HEK293 (cell line): ENCODE results near the gene APOBEC3B.

Source experiments
- ZNF138 ChIP-seq: fragments of 450-650 bp; formaldehyde crosslinking; IDR thresholded peaks from 2 replicates; pipeline ENCODE4 v1.5.1; 2016; ENCODE audit warnings: missing biosample characterization, missing genetic modification characterization, borderline replicate concordance
- ZNF514 ChIP-seq: fragments of 450-650 bp; formaldehyde crosslinking; IDR thresholded peaks from 2 replicates; pipeline ENCODE4 v1.5.1; 2016; ENCODE audit warnings: missing biosample characterization, missing genetic modification characterization
- ZNF521 ChIP-seq: fragments of 450-650 bp; formaldehyde crosslinking; IDR thresholded peaks from 2 replicates; pipeline ENCODE4 v1.5.1; 2017; ENCODE audit warnings: missing biosample characterization, mild to moderate bottlenecking, missing genetic modification characterization
- ZNF707 ChIP-seq: fragments of 450-650 bp; formaldehyde crosslinking; IDR thresholded peaks from 2 replicates; pipeline ENCODE4 v1.5.1; 2016; ENCODE audit warnings: missing biosample characterization, missing genetic modification characterization
- ZNF776 ChIP-seq: fragments of 450-650 bp; formaldehyde crosslinking; IDR thresholded peaks from 2 replicates; pipeline ENCODE4 v1.5.0; 2017; ENCODE audit warnings: missing biosample characterization, missing genetic modification characterization, borderline replicate concordance
- TF ChIP-seq, protein P1 (sequence below): fragments of 450-650 bp; formaldehyde crosslinking; IDR thresholded peaks from 2 replicates; pipeline ENCODE4 v1.5.1; 2017; ENCODE audit warnings: missing biosample characterization, missing genetic modification characterization
- TF ChIP-seq, protein P2 (sequence below): fragments of 450-650 bp; formaldehyde crosslinking; IDR thresholded peaks from 2 replicates; pipeline ENCODE4 v1.5.1; 2016; ENCODE audit warnings: missing biosample characterization, missing genetic modification characterization
- TF ChIP-seq, protein P3 (sequence below): fragments of 450-650 bp; formaldehyde crosslinking; IDR thresholded peaks from 2 replicates; pipeline ENCODE4 v1.5.1; 2016; ENCODE audit warnings: missing biosample characterization, missing genetic modification characterization
- TF ChIP-seq, protein P4 (sequence below): fragments of 450-650 bp; formaldehyde crosslinking; IDR thresholded peaks from 2 replicates; pipeline ENCODE4 v1.5.1; 2016; ENCODE audit warnings: missing biosample characterization, missing genetic modification characterization

DNA sequence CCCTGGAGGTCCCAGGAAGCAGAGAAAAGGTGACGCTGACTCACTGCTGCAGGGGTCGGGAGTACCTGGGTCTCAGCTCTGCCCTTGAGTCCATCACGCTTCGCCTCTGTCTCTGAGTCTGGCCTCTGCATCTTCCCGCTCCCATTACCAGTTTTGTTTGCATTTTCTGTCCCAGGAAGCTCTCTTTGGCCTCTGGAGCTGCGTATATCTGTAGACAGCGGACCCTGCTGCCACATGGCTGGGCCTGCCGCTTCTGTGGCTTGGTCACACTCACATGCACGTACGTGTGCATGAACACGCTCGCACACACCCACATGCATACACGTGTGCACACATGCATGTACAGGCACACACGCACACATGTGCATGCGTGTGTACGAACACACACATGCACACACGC lies 45.6 kb upstream of the APOBEC3B start:
- no peak for TF ChIP-seq ZNF707
- TF ChIP-seq, protein P1, sequence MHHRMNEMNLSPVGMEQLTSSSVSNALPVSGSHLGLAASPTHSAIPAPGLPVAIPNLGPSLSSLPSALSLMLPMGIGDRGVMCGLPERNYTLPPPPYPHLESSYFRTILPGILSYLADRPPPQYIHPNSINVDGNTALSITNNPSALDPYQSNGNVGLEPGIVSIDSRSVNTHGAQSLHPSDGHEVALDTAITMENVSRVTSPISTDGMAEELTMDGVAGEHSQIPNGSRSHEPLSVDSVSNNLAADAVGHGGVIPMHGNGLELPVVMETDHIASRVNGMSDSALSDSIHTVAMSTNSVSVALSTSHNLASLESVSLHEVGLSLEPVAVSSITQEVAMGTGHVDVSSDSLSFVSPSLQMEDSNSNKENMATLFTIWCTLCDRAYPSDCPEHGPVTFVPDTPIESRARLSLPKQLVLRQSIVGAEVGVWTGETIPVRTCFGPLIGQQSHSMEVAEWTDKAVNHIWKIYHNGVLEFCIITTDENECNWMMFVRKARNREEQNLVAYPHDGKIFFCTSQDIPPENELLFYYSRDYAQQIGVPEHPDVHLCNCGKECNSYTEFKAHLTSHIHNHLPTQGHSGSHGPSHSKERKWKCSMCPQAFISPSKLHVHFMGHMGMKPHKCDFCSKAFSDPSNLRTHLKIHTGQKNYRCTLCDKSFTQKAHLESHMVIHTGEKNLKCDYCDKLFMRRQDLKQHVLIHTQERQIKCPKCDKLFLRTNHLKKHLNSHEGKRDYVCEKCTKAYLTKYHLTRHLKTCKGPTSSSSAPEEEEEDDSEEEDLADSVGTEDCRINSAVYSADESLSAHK (tag by site-specific recombination): no peak
- TF ChIP-seq ZNF138 (tag by site-specific recombination): no peak
- TF ChIP-seq, protein P2, sequence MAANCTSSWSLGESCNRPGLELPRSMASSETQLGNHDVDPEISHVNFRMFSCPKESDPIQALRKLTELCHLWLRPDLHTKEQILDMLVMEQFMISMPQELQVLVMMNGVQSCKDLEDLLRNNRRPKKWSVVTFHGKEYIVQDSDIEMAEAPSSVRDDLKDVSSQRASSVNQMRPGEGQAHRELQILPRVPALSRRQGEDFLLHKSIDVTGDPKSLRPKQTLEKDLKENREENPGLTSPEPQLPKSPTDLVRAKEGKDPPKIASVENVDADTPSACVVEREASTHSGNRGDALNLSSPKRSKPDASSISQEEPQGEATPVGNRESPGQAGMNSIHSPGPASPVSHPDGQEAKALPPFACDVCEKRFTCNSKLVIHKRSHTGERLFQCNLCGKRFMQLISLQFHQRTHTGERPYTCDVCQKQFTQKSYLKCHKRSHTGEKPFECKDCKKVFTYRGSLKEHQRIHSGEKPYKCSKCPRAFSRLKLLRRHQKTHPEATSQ (tag by site-specific recombination): no peak
- TF ChIP-seq, protein P3, sequence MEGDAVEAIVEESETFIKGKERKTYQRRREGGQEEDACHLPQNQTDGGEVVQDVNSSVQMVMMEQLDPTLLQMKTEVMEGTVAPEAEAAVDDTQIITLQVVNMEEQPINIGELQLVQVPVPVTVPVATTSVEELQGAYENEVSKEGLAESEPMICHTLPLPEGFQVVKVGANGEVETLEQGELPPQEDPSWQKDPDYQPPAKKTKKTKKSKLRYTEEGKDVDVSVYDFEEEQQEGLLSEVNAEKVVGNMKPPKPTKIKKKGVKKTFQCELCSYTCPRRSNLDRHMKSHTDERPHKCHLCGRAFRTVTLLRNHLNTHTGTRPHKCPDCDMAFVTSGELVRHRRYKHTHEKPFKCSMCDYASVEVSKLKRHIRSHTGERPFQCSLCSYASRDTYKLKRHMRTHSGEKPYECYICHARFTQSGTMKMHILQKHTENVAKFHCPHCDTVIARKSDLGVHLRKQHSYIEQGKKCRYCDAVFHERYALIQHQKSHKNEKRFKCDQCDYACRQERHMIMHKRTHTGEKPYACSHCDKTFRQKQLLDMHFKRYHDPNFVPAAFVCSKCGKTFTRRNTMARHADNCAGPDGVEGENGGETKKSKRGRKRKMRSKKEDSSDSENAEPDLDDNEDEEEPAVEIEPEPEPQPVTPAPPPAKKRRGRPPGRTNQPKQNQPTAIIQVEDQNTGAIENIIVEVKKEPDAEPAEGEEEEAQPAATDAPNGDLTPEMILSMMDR (tag by site-specific recombination): no peak
- TF ChIP-seq, protein P4, sequence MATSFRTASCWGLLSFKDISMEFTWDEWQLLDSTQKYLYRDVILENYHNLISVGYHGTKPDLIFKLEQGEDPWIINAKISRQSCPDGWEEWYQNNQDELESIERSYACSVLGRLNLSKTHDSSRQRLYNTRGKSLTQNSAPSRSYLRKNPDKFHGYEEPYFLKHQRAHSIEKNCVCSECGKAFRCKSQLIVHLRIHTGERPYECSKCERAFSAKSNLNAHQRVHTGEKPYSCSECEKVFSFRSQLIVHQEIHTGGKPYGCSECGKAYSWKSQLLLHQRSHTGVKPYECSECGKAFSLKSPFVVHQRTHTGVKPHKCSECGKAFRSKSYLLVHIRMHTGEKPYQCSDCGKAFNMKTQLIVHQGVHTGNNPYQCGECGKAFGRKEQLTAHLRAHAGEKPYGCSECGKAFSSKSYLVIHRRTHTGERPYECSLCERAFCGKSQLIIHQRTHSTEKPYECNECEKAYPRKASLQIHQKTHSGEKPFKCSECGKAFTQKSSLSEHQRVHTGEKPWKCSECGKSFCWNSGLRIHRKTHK (tag by site-specific recombination): no peak
- no peak for TF ChIP-seq ZNF521
- no peak for TF ChIP-seq ZNF514
- no peak for TF ChIP-seq ZNF776 (tag by site-specific recombination)
